ENCODE data around the gene FBXO40.

Gene FBXO40

GRCh38 chr3:121592856-121593702, at the start of gene FBXO40:
Gene FBXO40, plus strand, starts transcription at chr3:121593379. Its CDS starts 27,197 bp downstream, at chr3:121620576.
- no peak for TF ChIP-seq CTCF (conservative IDR thresholded peaks at IDR 0.05; ENCODE audit: low read length)
- no peak for TF ChIP-seq EZH2phosphoT487 (IDR thresholded peaks at IDR 0.05; ENCODE audit: borderline replicate concordance)
- Histone ChIP-seq H2AFZ (ENCODE audit: low read length) (no peak within 1 kb of the TSS), H3K4me2 (ENCODE audit: low read depth, low read length, poor library complexity, severe bottlenecking) (no peak within 1 kb of the TSS), H3K9me2 (replicated peaks; ENCODE audit: low read depth, low read length) (no peaks in the 10 kb centered on the region), H3K9me3 (ENCODE audit: insufficient read depth, low read depth, low read length) (no peaks in the 10 kb centered on the region), H3F3A (ENCODE audit: low read depth) (no peaks in the 10 kb centered on the region), H3K9ac (ENCODE audit: low read depth, low read length, poor library complexity, severe bottlenecking) (no peak within 1 kb of the TSS), H3K79me2 (ENCODE audit: insufficient read depth, low read length) (no peaks in the 10 kb centered on the region), H3K4me1 (ENCODE audit: insufficient read depth, low read length, poor library complexity, severe bottlenecking) (no peaks in the 10 kb centered on the region), H4K20me1 (ENCODE audit: insufficient read depth, low read length, poor library complexity, severe bottlenecking) (no peaks in the 10 kb centered on the region), H3K27me3 (ENCODE audit: insufficient read depth, low read length, poor library complexity, severe bottlenecking) (no peaks in the 10 kb centered on the region), H3K36me3 (ENCODE audit: insufficient read depth, low read length) (no peaks in the 10 kb centered on the region), H3K4me3 (ENCODE audit: low read length, poor library complexity, severe bottlenecking) (no peak within 1 kb of the TSS)

- H3K9me2 ChIP-seq (replicated peaks; ENCODE audit: low read depth, low read length): no peaks in the 10 kb centered on the region
- peaks cover 7% of the 10 kb centered on the region for H4K20me1 ChIP-seq (ENCODE audit: insufficient read depth, low read length, poor library complexity, severe bottlenecking)
- no peaks in the 10 kb centered on the region for H3K9me3 ChIP-seq (ENCODE audit: insufficient read depth, low read depth, low read length)
- peak overlapping the region; percentile 84 for H3K9ac ChIP-seq (ENCODE audit: low read depth, low read length, poor library complexity, severe bottlenecking)
- no peaks in the 10 kb centered on the region for H3K36me3 ChIP-seq (ENCODE audit: insufficient read depth, low read length)
- H3F3A ChIP-seq (ENCODE audit: low read depth): no peaks in the 10 kb centered on the region
- H3K4me2 ChIP-seq (ENCODE audit: low read depth, low read length, poor library complexity, severe bottlenecking): peak overlapping the region; percentile 97
- no peaks in the 10 kb centered on the region for H3K27me3 ChIP-seq (ENCODE audit: insufficient read depth, low read length, poor library complexity, severe bottlenecking)
- peaks cover 15% of the 10 kb centered on the region for H3K4me1 ChIP-seq (ENCODE audit: insufficient read depth, low read length, poor library complexity, severe bottlenecking)
- peak overlapping the region; percentile 80 for H3K4me3 ChIP-seq (ENCODE audit: low read length, poor library complexity, severe bottlenecking)
- peak overlapping the region; percentile 90 for H2AFZ ChIP-seq (ENCODE audit: low read length)
- peaks cover 51% of the 10 kb centered on the region for H3K79me2 ChIP-seq (ENCODE audit: insufficient read depth, low read length)
- no peak for TF ChIP-seq CTCF (conservative IDR thresholded peaks at IDR 0.05; ENCODE audit: low read length)
Measured at GRCh38 chr3:121545049-121545573, 48.1 kb upstream of the FBXO40 start.

- H3K4me2 ChIP-seq (ENCODE audit: low read depth, low read length, poor library complexity, severe bottlenecking): peak within 1 kb of the TSS; percentile 97
- peaks cover 15% of the 10 kb centered on the region for H3K4me1 ChIP-seq (ENCODE audit: insufficient read depth, low read length, poor library complexity, severe bottlenecking)
- peaks cover 7% of the 10 kb centered on the region for H4K20me1 ChIP-seq (ENCODE audit: insufficient read depth, low read length, poor library complexity, severe bottlenecking)
- H3K4me3 ChIP-seq (ENCODE audit: low read length, poor library complexity, severe bottlenecking): peak within 1 kb of the TSS; percentile 80
- no peaks in the 10 kb centered on the region for H3K36me3 ChIP-seq (ENCODE audit: insufficient read depth, low read length)
- peaks cover 47% of the 10 kb centered on the region for H3K79me2 ChIP-seq (ENCODE audit: insufficient read depth, low read length)
- H3K9me3 ChIP-seq (ENCODE audit: insufficient read depth, low read depth, low read length): no peaks in the 10 kb centered on the region
- no peaks in the 10 kb centered on the region for H3K9me2 ChIP-seq (replicated peaks; ENCODE audit: low read depth, low read length)
- TF ChIP-seq EZH2phosphoT487 (IDR thresholded peaks at IDR 0.05; ENCODE audit: borderline replicate concordance): no peak
- TF ChIP-seq CTCF (conservative IDR thresholded peaks at IDR 0.05; ENCODE audit: low read length): no peak
- no peaks in the 10 kb centered on the region for H3F3A ChIP-seq (ENCODE audit: low read depth)
- H2AFZ ChIP-seq (ENCODE audit: low read length): peak within 1 kb of the TSS; percentile 90
- H3K9ac ChIP-seq (ENCODE audit: low read depth, low read length, poor library complexity, severe bottlenecking): peak within 1 kb of the TSS; percentile 84
- H3K27me3 ChIP-seq (ENCODE audit: insufficient read depth, low read length, poor library complexity, severe bottlenecking): no peaks in the 10 kb centered on the region
Measured at GRCh38 chr3:121545574-121546455, 47.4 kb upstream of the FBXO40 start, which contains the start of gene POLQ. Gene POLQ, minus strand, starts transcription at chr3:121545988. Its CDS starts 111 bp downstream, at chr3:121545877.
